NOMO-1 treated with dmso at 0.1 percent for 144 hours (cell line): ENCODE results near the gene IQCF5.
"Not testable (repeated sequence)": the region's sequence is repeated elsewhere in the genome, so short reads cannot be mapped to it uniquely, and the experiment has no call there.

ENCODE experiments used
- DNase-seq: peaks from one replicate; lab custom pipeline; 2025; ENCODE audit not compliant: unreplicated experiment; lab: John Stamatoyannopoulos, UW

IQCF5 gene

DNA sequence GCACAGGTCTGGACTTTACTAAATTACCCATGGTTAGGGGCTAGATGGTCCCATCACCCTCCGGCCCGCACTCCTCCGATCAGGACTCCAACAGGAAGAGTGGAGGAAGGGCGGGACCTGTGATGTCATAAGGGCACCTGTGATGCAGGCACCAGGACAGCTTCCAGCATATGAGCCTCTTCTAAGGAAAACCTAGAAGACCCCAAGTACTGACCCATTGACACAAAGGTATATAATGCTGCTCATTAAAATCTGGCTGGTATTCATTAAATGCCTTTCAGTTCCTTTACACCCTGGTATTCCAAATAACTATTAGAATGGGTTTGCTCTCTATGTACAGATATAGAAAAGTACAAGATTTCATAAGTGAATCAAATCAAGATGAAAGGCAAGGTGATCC is at the start of gene IQCF5:
Gene IQCF5 (minus strand): TSS at position 101 of the 400 bp plus-strand sequence. CDS start 70 bp downstream, at position 31.
- no peak for DNase-seq

DNA sequence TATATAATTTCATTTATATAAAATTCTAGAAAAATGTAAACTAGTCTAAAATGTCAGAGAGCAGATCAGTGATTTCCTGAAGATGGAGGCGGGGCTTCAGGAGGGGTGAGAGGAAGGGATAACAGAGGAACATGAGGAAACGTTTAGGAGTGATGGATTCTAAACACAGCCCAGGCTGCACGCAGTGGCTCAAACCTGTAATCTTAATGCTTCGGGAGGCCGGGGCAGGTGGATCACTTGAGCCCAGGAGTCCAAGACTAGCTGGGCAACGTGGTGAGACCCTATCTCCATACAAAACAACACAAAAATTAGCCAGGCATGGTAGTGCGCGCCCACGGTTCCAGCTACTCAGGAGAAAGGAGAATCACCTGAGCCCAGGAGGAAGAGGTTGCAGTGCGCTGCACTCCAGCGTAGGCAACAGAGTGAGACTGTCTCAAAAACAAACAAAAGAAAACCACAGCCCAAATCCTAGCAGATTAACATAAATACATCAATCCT is 45.7 kb upstream of the IQCF5 start:
- DNase-seq: no peak

GRCh38 chr3:51916418-51916817 is 41.0 kb upstream of the IQCF5 start:
- no peak for DNase-seq

GRCh38 chr3:51908026-51908425 is 32.6 kb upstream of the IQCF5 start:
- no peak for DNase-seq

DNA sequence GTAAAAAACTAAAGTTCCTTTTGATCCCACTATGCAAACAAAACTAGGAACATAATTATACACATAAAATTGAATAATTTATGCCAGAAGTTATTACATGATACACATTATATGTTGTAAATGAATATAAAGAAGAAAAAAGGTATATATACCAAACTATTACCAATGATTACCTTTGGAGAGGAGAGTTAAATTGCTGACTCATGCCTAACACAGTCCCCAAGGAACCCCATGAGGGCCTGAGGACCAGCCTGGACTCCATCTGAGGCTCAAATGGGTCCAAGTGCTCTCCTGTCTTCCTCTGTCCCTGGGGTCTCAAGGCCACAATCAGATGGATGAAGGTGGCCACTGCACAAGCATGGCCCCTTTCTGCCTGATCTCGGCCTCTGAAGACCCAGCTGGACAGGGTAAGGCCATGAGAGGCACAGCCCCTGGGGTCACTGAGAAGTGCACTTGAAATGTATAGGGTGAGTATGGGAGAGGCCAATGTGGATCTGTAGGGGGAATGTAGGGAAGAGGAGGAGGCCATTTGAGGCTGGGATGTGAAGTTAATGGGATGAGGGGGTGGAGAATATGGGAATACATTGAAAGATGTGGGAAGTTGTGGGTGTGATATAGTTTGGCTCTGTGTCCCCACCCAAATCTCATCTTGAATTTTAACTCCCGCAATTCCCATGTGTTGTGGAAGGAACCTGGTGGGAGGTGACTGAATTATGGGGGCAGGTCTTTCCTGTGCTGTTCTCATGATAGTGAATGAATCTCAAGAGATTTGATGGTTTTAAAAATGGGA is 28.8 kb upstream of the IQCF5 start:
- DNase-seq: no peak

GRCh38 chr3:51902361-51902760 is 27.0 kb upstream of the IQCF5 start:
- not testable (repeated sequence) for DNase-seq

DNA sequence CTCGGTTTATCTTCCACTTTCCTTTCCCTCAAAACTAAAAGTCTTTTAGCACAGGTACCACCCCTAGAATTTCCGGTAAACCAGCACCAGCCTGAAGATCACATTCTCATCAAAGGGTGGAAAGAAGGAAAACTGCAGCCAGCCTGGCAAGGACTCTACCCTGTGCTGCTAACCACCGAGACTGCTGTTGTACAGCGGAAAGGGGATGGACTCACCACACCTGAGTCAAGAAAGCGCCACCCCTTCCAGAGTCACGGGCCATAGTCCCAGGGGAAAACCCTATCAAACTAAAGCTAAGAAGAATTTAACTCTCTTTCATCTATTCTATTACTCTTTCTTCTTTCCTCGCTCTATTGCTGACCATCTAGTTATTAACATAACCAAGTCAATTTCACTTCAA is 24.6 kb upstream of the IQCF5 start:
- DNase-seq: not testable (repeated sequence)

DNA sequence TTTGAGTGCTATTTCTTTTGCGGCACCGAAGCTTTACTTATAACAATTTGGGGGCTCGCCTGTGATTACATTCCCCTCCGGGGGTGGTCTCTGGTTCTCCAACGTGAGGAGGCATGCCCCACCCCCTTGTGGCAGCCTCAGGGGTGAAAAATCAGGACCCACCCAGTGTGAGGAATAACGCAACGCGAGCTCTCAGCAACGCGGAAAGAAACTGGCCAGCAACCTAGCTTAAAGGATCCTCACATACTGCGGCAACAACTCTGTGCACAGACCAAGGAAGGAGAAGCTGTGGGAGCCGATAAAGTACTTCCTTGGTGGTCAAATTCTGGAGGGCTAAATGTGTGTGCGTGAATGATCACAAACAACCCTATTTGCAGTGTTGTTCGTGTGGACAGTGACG is 22.0 kb upstream of the IQCF5 start:
- no peak for DNase-seq

DNA sequence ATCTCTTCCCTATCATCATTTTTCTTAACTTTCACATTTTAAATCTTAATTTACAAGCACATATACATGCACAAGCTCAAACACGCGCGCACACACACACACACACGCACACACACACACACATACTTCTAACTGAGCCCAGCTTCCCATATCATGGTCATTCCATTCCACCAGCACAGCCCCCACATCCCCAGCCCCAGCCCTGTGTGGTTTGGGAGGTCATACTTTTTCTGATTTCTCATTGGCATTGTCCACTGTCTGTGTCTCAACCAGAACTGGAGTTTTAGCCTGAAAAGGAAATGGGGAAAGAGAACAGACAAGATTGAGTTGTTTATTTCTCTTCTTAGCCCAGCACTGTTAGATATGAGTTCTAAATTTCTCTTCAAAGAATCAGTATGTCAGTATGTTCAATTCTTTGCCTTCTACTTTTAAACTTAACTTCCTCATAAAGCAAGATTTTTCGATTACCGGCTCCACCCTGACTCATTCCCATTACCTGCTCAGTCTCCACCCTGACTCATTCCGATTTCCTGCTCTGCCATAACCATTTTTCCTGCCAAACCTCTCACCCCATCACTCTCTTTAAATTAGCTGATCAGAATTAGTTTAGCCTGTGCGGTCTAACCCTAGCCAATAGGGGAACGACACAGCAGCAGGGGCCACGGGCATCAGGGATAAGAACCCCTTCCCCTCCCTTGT is 21.4 kb upstream of the IQCF5 start:
- no peak for DNase-seq

DNA sequence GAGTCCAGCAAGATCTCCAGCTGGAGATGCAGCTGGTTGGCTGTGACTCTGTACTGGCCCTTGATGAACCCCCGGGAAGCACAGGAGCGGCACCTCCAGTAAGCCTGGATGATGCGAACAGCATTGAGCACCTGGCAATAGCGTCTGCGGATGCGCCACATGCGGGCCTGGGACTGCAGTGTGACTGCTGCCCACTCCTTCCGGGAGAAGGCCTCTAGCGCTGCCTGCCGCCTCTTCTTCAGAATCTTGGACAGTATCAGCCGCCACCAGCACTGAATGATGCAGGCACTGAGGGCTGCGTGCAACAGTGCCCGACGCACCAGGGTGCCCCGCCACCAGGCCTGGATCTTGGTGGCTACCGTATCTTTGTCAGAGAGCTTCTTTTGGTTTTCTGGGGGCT is 19.5 kb upstream of the IQCF5 start:
- no peak for DNase-seq

DNA sequence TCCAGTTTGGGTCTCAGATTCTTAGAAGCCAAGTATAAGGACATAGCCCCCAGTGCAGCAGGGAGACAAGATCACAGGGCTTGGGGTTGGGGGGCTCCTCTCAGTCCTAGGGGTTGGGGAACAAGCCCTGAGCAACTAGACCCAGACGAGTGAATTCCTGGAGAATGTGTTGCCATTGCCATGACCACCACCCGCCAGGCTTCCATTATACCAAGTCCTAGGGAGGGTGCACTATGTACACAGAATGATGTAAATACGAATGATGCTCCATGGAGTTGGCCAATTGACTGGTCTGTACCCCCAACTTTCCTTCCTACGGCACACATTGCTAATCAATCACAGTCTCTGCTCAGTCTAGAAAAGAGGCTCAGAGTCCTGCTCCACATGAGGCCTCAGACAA is 19.0 kb upstream of the IQCF5 start:
- DNase-seq: no peak

GRCh38 chr3:51891242-51892039 is 16.0 kb upstream of the IQCF5 start:
- no peak for DNase-seq

DNA sequence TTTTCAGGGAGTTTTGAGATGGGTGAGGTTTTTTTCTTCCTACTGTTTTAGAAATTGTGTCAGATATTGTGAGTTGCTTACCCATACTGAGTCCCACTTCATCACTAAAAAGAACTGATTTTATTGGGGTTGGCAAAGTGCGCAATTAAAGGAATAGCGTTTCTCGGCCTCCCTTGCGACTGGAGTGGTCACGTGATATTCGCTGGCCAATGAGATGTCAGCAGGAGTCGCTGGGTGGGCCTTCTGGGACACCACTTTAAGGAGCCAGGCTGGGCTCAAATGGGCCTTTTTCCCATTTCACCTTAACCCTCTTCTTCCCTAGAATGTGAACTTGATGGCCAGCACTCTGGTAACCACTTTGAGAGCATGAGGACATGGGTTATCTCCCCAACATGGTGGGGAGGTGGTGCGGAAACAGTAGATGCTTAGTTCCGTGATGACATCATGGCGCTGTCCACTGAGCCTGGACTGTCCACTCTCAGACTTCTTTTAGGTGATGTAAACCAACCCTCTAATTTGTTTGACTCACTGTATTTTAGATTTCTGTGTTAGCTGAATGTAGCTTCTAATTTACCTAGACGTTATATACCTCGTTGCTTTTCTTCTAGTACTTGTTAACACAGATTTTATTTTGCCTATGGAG is 13.2 kb upstream of the IQCF5 start:
- DNase-seq: no peak

DNA sequence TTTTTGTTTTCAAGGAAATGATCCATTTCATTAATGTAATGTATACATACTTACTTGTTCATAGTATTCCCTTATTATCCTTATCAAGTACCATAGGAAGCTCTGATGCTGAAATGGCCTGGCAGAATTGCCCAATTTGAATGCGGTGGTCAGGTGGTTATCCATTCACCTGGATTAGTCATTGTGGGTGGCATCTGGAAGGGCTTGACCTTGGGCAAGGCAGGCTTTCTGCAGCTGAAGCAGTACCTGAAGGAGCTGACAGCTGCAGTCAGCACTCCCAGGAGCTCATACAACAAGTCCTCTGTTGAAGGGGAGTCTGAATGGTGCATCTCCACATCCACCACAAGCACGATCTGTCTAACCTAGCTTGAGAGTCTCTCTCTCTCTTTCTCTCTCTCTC is 12.2 kb upstream of the IQCF5 start:
- no peak for DNase-seq

GRCh38 chr3:51886447-51886846 is 11.0 kb upstream of the IQCF5 start:
- no peak for DNase-seq

DNA sequence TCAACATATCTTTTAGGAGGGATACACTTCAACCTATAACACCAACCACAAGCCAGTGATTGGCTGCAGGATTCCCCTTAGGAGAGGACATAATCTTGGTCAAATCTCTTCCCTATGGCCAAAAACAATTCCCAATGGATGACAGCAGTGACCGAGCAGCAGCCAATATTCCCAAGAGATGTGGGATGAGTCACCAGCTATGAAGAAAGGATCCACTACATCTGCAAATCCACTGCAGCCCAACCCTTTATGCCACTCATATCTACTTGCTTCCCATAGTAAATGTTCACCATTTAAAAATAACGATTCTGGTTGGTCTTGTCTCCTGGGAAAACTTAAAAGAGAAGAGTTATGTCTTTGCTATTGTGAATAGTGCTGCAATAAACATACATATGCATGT is 4.5 kb upstream of the IQCF5 start:
- no peak for DNase-seq

GRCh38 chr3:51876186-51876585 is 785 bp upstream of the IQCF5 start:
- DNase-seq: no peak

- DNase-seq: no peak
Observed at GRCh38 chr3:51874889-51875288, 512 bp downstream of the IQCF5 start.

- no peak for DNase-seq
Observed at GRCh38 chr3:51874411-51874810, 990 bp downstream of the IQCF5 start.

DNA sequence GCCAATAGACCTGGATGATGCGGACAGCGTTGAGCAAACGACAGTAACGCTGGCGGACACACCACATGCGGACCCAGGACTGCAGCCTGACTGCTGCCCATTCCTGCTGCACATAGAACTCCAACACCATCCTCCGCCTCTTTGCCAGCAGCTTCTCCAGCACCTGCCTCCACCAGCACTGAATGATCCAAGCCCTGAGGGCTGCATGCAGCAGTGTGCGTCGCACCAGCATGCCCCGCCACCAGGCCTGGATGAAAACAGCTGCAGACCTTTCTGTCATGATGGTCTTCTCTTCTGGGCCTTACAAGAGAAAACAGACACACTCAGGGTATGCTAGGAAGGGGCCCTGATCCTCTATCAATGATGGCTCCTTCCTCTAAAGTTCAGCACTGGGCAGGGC is 1.5 kb downstream of the IQCF5 start:
- no peak for DNase-seq

DNA sequence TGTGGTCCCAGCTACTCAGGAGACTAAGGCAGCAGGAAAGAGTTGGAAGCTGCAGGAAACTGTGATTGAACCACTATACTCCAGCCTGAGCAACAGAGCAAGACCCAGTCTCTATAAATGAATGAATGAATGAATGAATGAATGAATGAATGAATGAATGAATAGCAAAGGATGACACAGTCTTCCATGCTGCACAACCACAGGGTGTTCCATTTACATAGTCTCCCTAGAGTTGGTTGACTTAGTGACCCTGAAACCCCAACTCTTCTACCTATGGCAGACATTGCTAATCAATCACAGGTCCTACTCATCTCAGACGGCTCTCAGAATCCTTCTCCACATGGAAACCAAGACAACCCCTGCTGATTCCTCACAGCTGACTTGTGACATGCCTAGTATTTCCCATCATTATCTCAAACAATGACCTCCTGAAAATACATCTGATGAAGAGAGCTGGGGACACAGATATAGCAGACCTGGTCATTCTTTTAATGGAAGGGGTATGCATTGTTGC is 2.1 kb downstream of the IQCF5 start:
- no peak for DNase-seq
